TTC549 (cell line): ENCODE results near the gene DDAH1.

Experiments
- FAIRE-seq: peaks from 2 replicates; lab custom pipeline; 2012; peaks lifted over from hg19 to GRCh38; lab: Jason Lieb, UNC

DDAH1 gene

DNA sequence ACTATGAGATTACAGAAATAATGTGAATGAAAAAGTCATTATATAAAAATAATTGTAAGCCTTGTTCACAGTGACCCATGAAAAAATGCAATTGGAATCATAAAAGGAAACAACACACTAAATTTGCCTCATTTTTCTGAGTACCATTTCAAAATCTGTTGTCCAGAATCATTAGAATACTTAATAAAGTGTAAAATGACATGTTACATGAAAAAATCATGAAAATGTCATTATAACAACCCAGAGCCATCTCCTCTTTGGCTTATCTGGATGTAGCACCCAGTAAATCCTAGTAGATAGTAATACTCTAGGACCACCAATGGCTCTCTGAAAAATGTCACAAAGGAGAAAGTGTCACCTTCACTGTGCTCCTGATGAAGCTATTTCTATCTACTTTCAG, 76.5 kb downstream of the DDAH1 start:
- no peak for FAIRE-seq

DNA sequence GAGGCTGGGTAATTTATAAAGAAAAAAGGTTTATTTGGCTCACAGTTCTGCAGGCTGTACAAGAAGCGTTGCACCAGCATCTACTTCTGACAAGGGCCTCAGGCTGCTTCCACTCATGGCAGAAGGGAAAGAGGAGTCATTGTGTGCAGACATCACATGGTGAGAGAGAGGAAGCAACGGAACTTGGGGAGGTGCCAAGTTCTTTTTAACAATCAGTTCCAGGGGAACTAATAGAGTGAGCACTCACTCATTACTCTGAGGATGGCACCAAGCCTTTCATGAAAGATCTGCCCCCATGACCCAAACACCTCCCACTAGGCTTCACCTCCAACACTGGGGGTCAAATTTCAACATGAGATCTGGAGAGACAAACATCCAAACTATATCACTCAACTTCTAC, 77.2 kb downstream of the DDAH1 start:
- no peak for FAIRE-seq

DNA sequence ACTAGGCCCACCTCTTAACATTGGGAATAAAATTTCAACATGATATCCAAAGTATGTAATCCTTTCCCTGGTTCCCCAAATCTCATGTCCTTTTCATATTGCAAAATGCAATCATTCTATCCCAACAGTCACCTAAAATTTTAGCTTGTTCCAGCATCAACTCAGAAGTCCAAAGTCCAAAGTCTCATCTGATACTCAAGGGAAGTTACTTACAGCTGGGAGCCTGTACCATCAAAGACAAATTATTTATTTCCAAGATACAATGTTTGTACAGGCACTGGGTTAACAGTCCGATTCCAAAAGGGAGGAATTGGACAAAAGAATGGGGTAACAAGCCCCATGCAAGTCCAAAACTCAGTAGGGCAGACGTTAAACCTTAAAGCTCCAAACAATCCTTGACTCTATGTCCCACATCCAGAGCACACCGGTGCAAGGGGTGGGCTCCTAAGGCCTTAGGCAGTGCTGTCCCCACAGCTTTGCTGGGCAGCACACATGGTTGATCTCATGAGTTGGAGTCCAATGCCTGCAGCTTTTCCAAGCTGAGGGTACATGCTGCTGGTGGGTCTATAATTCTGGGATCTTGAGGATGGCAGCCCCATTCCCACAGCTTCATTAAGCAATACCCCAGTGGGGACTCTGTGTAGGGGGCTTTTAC, 78.8 kb downstream of the DDAH1 start:
- no peak for FAIRE-seq

DNA sequence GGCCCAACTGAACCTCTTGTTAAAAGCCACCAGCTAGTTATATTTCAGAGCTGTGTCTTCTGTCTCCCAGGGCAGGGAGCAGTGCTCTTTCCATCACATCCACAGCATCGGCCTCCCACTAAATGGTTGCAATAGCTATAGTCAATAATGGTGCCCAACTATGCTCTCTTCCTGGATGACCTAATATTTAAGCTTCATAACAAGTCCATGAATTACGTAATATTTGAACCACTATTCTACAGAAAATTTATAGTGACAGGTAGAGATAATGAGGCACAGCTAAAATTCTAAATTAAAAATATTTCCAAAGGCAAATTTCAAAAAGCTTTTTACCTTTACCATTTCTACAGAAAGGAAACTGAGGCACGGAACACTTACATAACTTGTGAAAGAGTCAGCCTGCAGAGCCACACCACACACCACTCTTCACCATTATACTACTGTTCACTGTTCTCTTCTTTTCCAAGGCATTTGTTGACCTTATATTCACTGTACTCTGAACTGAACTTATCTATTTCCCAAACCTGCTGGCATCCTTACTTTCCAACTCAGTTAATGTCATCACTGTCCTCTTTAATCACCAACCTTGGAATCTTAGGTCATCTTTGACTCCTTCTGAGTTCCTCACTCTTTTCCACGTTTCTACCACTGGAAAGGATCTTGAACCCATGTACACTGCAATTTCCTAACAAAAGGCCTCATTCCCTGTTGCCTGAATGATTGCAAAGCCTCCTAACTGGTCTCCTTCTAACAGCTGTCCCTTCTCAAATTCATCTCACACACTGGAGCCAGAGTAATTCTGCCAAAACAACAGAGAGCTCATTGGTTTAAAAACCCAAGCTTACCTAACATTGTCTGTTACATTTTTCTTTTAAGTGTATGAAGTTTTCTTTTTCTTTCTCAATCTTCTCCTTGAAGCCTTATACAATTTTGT, 85.5 kb downstream of the DDAH1 start:
- FAIRE-seq = no peak

DNA sequence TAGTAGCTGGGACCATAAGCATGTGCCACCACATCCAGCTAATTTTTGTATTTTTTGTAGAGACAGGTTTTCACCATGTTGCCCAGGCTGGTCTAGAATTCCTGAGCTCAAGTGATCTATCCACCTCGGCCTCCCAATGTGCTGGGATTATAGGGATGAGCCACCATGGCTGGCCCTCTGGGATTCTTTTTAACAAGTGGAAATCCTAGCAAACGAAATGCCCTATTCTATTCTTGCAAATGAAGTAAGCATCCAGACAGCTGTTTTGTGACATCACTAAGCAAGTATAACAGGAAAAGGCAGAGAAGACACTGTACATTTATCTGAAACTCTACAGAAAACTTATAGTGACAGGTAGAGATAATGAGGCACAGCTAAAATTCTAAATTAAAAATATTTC, 86.4 kb downstream of the DDAH1 start:
- no peak for FAIRE-seq

DNA sequence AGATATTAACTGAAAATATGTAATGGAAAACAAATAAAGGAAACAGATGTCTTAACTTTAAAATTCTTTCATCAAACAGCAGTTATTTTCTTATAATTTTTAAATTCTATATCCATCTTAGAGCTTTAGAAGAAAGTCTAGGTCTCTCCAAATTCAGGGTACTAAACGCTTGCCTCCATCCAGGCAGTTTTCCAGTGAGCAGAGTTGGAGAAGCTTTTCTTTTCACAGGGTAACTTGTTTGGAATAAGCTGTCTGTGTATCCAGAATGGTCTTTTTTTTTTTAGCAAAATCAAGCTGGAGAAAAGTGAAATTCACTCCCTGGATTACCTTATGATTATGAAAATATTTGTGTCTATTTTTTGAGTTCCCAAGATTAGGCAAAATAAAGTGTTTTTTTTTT, 88.6 kb downstream of the DDAH1 start:
- FAIRE-seq = no peak

DNA sequence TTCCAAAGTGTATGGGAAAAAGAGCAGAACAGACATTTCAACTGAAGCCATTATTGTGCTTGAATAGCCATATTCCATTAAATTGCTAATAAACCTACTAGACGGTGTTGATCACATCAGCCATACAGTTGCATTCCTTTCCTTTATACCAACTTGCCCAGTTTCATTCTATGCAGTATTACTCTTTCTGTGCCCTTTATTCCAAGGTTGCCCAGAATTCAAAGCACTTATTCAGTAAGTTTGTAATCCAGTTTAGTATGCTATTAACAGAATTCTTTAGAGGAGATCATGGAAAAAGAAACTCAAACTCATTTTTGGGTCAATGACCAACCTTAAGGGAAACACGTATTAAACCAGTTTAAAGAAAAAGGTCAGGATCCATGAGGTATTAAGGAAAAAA, 89.5 kb downstream of the DDAH1 start:
- FAIRE-seq = no peak

DNA sequence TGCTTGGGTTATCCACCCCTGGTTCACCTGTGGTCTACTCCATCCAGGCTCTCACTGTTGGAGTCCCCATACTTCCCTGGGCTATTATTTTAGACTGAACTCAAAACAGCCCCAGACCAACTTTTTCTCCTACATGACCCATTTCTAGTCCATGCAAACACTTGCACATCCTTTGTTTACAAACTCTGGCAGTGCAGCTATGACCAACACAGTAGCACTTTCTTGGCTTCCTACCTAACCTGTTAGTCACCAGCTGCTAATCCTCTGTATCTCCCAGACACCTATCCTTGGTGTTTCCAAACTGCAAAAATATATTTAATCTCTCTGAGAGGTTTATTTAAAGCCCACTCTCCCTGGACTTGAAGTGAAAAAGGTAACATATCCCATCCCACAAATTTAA, 90.8 kb downstream of the DDAH1 start:
- FAIRE-seq = no peak

DNA sequence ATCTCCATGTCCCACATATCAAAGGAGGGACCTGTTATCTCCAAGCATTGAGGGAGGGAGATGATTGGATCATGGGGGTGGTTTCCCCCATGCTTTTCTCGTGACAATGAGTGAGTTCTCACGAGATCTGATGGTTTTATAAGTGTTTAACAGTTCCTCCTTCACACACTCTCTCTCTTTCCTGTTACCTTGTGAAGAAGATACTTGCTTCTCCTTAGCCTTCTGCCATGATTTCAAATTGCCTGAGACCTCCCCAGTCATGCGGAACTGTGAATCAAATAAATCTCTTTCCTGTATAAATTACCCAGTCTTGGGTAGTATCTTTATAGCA, 91.6 kb downstream of the DDAH1 start:
- FAIRE-seq = no peak

DNA sequence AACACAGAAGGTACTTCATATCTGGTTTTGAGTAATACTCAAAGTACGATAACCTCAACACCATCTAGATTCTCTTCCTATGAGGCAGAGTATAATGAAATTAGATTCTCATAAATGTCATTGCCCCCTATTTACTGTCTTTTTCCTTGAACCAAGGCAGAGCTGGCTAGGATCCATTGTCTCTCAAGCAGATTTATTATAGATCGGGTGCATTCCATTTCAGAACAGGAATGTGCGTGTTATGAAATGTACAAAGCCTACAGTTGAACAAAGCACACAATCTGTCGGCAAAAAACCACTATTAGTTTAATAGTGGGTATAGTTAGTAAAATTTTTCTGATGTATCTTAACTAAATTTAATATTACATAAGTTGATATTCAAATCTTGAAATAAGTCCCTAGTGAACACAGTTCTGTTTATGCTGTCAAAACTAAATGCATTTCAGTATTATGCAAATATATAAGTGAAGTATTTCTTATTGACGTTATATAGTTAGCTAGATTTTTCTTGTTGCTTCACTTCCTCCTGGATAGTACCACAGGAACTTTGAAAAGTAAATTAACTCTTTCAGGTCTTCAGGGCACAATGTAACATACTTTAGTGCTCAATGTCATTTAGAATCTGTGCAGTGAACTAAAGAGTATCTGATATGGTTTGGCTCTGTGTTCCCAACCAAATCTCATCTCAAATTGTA, 92.1 kb downstream of the DDAH1 start:
- no peak for FAIRE-seq

DNA sequence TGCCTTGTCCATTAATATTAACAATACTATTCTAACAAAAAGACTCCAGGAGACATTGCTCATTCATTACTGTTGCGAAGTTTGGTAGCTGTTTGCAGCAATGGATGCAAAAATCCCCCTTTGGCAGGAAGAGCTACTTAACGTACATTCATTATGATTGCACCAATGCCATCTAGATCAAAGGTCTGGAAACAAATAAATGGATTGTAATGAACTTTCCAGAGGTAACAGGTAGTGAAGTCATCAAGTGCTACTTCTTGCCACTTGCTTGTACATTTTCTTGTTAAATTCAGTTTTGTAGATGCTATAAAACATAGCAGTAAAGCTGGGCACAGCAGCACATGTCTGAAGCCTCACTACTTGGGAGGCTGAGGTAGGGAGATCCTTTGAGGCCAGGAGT, 93.9 kb downstream of the DDAH1 start:
- FAIRE-seq = no peak

DNA sequence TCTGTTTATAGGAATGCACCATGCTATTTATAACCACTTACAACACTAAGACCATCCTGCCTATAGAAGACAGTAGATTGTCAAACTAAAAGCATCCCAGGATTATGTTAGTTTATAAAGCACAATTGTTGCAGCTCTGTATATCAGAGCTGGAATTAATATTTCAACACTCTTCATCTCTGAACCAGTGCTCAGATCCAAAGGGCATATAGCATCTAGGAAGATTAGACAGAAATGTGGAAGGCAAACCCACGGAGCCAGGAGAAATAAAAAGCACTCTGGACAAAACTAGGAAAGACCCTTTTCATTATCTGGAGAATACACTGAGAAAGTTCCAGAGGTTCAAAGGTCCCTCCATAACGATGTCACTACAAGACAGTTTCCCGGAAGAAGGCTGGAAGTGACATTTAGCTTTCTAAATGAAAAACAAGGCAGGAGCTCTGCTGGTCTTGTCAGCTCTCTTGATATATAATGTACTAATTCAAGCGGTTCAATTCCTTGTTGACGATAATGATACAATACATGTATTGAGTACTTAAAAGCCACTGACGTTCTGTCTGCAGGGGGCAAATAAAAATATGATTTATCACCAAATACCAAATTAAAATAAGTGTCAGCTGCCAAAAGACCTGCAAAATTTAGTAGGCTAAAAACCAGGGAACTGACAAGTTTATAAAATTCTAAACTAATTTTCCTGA, 96.7 kb downstream of the DDAH1 start:
- no peak for FAIRE-seq

DNA sequence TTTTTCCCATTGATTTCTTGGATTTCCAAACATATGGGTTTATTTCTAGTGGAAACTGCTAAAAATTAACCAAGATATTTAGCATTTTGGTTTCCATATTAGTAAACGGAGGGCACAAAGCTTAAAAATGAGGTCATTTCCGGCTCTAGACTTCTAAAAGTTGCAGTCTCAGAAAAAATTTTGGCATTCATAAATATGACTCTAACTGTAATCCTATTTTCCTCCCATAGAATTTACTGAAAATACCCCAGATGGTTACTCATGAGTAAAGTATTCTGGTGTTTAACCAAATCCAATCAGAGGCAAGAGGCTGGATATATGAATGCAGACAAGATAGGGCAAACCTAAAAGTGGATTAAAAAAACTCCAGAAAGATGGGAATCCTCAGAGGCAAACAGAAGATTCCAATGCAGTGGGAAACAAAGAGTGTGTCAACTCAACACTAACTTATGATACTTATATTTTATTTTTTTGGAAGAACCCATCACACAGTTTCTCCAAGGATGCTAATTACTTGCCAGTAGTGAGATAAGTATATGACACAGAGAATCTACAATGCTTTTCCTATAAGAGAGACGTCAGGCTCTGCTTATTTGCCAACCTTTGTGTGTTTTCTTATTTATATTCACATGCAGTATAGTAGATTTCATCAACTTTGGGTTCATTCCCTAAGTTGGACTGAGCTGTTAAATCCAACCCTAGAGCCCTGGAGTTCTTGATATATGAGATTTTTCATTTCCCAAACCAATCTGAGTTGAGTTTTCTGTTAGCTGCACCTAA, 98.4 kb downstream of the DDAH1 start:
- FAIRE-seq = no peak

DNA sequence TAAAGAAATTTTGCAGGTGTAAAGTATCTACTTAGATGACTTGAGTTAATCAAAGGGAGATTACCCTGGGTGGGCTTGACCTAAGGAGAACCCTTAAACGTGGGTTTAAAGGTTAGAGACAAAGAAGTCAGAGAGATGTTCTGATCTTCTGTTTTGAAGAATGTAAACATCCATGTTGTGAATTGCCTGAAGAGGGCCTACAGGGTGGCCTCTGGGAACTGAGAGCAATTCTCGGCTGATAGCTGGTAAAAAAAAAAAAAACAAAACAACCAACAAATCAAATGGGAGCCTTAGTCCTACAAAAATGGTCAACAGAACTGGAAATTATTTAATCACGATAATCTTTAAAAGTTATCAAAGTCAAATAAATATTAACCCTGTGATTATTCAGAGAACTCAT, 99.1 kb downstream of the DDAH1 start:
- FAIRE-seq = no peak

DNA sequence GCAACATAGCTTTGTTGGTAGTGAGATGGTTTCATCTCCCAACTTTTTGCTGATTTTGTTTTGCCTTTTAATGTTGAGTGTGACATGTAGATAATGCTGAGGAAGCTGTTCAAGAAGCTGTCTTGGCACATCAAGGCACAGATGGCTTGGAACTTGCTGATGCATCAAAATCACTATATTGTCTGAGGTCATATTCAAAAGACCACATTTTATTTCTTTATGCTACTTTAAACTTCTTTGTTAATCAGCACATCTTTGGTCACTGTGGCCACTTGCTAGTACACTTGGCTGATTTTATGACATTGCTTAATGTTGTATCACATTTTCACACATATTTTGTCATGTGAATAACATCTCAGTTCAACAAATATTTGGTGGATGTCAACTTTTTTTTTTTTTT, 101.4 kb downstream of the DDAH1 start:
- FAIRE-seq = no peak

DNA sequence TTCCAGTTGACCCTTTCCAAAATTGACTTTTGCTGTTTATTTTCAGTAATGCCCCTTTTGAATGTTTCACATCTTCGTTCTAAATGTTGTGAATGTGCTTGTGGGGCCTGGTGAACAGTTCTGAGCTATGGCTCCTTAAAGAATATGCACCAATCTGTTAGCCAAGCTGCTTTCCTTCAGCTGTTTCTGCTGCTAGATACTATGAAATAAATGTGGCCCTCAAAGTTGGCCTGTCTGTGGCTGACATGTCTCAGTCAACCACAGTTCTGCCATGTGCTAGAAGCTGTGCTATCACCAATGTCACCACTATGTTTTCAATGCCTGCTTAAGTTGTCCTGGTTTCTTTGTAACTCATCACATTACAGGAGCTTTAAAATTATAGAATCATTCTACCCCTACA, 101.9 kb downstream of the DDAH1 start:
- FAIRE-seq = no peak

DNA sequence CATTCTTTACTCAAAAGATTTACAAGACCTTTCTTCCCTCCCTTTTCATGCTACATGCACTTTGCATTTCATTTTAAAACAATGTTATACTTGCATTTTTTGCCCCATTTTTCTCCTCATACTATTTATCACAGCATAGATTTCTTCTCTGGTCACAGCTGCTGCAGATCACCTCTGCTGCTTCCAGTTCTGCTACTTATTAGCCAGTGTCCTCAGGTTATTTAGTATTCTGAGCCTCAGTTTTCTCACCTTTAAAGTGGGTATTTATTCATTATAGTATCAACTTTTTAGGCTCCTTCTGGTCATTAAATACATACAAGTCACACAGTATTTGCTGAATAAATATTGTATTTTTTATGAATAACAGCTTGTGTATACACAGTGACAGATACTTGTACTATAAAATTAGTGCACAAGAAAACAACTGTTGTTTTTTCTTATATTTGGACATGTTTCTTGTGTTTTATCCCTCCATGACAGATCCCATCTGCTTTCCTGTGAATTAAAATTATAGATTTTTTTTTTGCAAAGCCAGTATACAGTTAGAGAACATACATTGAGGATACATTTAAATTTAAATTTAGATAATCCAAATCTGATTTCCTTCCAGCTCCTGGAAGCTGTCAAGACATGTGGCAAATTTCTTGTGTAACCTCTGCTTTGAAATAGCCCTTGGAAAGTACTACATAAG, 103.2 kb downstream of the DDAH1 start:
- no peak for FAIRE-seq

DNA sequence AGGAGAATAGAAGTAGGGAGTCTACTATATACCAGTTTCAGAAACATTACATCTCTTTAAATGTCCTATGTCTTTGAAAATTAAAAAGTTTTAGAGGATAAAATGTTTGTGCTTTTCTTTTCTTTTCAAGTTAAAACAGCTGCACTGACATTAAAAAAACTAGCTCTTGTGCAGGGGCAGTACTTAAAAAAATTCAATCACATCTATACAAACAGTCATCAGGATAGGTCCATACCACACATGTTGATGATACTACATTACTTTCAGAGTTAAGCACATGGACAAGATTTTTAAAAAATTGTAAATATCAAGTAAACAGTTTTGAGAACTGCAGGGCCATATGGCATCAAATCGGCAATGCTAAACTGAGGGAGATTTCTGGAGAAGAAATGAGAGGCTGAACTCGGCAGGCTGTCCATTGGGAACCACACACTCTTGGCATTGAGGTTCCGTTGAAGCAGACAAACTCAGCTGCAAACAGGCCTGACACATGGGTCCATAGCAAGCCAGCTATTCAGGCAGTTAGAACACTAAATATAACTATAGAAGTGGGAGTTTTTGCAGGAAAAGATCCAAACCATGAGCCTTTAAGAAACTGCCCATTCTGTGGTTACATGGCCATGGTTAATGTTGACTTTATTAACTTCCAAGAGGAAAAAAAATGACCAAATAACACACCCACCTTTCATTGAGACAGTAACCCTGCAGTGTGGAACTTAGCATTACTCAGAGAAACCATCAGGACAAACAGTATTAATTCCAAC, 104.0 kb downstream of the DDAH1 start:
- no peak for FAIRE-seq

DNA sequence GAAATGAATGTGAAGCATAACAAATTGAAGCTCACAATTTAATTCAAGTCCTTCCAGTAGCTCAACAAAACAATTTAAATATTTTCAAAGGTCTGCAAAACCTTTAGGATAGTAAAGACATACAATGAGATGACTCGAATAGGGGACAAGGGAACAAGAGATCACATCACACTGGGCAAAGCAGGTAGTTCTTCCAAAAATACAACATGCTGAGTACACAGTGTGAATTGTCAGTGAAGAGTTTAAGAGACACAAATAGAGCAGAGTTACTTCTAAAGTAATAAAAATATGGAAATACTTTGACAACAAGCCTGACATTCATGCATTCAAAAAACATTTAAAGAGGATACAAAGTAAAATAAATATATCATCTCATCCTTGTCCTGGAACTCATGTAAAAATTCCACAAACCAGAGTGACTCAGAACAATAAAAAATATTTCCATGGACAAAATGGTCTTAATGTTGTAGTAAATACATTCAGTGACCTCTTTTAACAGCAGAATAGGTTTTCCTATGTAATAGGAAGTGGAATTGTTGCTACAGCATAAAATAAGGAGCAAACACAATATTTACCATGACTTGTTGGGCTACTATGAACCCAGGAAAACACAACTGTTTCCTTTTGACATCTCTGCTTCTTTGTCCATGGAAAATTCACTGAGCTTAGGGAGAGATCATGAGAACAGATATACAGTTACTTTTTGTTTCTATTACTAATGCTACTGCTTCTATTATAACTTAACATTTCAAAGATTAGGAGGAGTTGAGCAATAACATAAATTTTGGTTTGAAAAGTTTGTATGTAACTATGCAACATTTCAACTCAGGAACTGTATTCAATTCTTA, 104.9 kb downstream of the DDAH1 start:
- FAIRE-seq = no peak
